Panc1 (cell line): ENCODE results near the gene FAM200B. TPM values are rescaled to one million over a fixed set of nuclear protein-coding genes. Genes with fewer than 3 reads are reported as not detected.

Experiments
- ATAC-seq: fragments of 200-7000 bp; cut with Tn5 transposase; 2 replicates; pipeline ENCODE4 v1.9.1; 2020; ENCODE audit warnings: mild to moderate bottlenecking, moderate library complexity
- BruUV-seq: library from RNA; stranded (reverse); fragments of 400-500 nt; replicated peaks from 2 replicates; lab custom pipeline; 2021; lab: Mats Ljungman, UMichigan
- CTCF ChIA-PET: fragments of 300-600 bp; sonication (Branson Sonifier 250); formaldehyde crosslinking; loops from one replicate; lab custom pipeline; 2022; ENCODE audit warnings: antibody characterized with exemption; lab: Charles Lee
- POLR2A ChIA-PET: fragments of 300-600 bp; sonication (Branson Sonifier 250); formaldehyde crosslinking; loops from one replicate; lab custom pipeline; 2022; ENCODE audit warnings: antibody characterized with exemption; lab: Charles Lee
- DNase-seq: peaks from one replicate; pipeline ENCODE4 v3.0.0-alpha.2; 2010; ENCODE audit warnings: low read depth, low spot score
- H3K27ac ChIP-seq: 2 replicates; pipeline ENCODE4 v1.5.1; 2011; ENCODE audit warnings: mild to moderate bottlenecking, low read length, inconsistent platforms
- H3K27me3 ChIP-seq: fragments of 200-500 bp; sonication (Bioruptor generic); 2 replicates; pipeline ENCODE4 v1.6.0; 2014; ENCODE audit warnings: low read length, inconsistent platforms; ENCODE audit not compliant: control insufficient read depth, insufficient read depth
- H3K36me3 ChIP-seq: fragments of 200-500 bp; sonication (Bioruptor generic); 2 replicates; pipeline ENCODE4 v1.5.1; 2014; ENCODE audit warnings: inconsistent platforms, mild to moderate bottlenecking, low read length, moderate library complexity; ENCODE audit not compliant: control insufficient read depth, insufficient read depth
- H3K4me1 ChIP-seq: 2 replicates; pipeline ENCODE4 v1.5.1; 2011; ENCODE audit warnings: inconsistent platforms, mild to moderate bottlenecking, low read length, moderate library complexity; ENCODE audit not compliant: control insufficient read depth, insufficient read depth
- H3K4me3 ChIP-seq, 2 experiments: 2 replicates each; pipeline ENCODE4 v1.5.1; 2011 to 2012; ENCODE audit warnings: low read depth in 2 of 2, low read length in 2 of 2, mild to moderate bottlenecking in 2 of 2, inconsistent platforms in 1 of 2, moderate library complexity in 1 of 2
- H3K9me3 ChIP-seq: fragments of 200-500 bp; sonication (Bioruptor generic); 2 replicates; pipeline ENCODE4 v1.5.1; 2014; ENCODE audit warnings: low read depth, mild to moderate bottlenecking, inconsistent platforms, low read length, moderate library complexity; ENCODE audit not compliant: control insufficient read depth, insufficient read depth
- POLR2AphosphoS5 ChIP-seq: IDR thresholded peaks from 2 replicates; pipeline ENCODE4 v1.6.1; 2012; ENCODE audit warnings: mild to moderate bottlenecking, low read depth, low read length, moderate library complexity
- SIN3A ChIP-seq: IDR thresholded peaks from 2 replicates; pipeline ENCODE4 v1.6.1; 2012; ENCODE audit warnings: low read depth, mild to moderate bottlenecking, low read length, moderate library complexity, borderline replicate concordance; ENCODE audit not compliant: insufficient read depth
- TCF7L2 ChIP-seq: IDR thresholded peaks from 2 replicates; pipeline ENCODE4 v1.6.1; 2011; ENCODE audit warnings: mild to moderate bottlenecking, low read depth, low read length, inconsistent platforms
- in situ Hi-C: cut with HindIII; loops from 2 replicates; pipeline ENCODE4 v1.10.0; 2016; ENCODE audit warnings: low sequenced_read_pairs, low pct_unique_long_range_greater_than_20kb
- intact Hi-C: fragments of 100-400 bp; cut with micrococcal nuclease; formaldehyde crosslinking; loops from one replicate; pipeline ENCODE4 v1.10.0; 2022; ENCODE audit not compliant: unreplicated experiment
- total RNA-seq: library from RNA; stranded (reverse); gene quantifications from one replicate; pipeline ENCODE4 v1.2.1, GENCODE V29; 2021; ENCODE audit not compliant: unreplicated experiment
- TF ChIP-seq, protein P1 (sequence below): fragments of 450-650 bp; IDR thresholded peaks from 2 replicates; pipeline ENCODE4 v1.5.1; 2017; ENCODE audit warnings: mild to moderate bottlenecking
- TF ChIP-seq, protein P2 (sequence below), 2 experiments: IDR thresholded peaks; 2 replicates each; pipeline ENCODE4 v1.6.1; 2011 to 2012; ENCODE audit warnings: low read depth in 2 of 2, control low read depth in 1 of 2, low read length in 1 of 2, mild to moderate bottlenecking in 1 of 2, moderate library complexity in 1 of 2; ENCODE audit not compliant: insufficient read depth in 1 of 2

Gene FAM200B
- total RNA-seq, 1 experiment from 2014 or later = 15.2 TPM

DNA sequence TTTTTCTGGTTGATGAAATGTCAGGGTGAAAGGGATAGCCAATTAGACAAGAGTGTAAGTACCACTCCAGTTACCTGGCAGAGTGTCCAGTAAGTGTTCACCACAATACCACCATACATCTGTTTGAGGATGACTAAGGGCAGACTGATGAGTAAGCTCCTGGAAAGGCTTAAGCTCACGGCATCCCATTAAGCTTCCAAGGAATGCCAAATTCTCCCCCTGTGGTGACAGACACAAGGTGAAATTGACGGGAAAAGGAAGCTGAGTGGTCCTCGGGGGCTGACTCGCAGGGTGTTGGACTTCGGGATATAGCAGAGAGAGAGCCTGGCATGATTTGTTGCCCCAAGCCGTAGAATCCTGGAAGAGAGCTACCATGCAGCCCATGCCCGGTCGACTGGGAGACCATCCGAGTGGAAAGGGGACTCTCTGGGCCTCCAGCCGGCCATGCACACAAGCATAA lies 13.6 kb downstream of the FAM200B start:
- no peaks in the 10 kb centered on the region for H3K4me1 ChIP-seq
- H3K4me3 ChIP-seq = no peak overlapping the region
- in situ Hi-C loops = no loop called here
- CTCF ChIA-PET = no interaction called here
- H3K27ac ChIP-seq = no peak overlapping the region
- no peaks in the 10 kb centered on the region for H3K9me3 ChIP-seq
- no peaks in the 10 kb centered on the region for H3K27me3 ChIP-seq
- no peak for DNase-seq
- POLR2A ChIA-PET = interaction anchor here (0.6 kb wide), 1 partner anchor 48 kb away, joined by 4 read pairs; no protein-coding TSS in a partner anchor
- intact Hi-C loops = no loop called here
- ATAC-seq = peak; percentile 84
- TF ChIP-seq, protein P1, sequence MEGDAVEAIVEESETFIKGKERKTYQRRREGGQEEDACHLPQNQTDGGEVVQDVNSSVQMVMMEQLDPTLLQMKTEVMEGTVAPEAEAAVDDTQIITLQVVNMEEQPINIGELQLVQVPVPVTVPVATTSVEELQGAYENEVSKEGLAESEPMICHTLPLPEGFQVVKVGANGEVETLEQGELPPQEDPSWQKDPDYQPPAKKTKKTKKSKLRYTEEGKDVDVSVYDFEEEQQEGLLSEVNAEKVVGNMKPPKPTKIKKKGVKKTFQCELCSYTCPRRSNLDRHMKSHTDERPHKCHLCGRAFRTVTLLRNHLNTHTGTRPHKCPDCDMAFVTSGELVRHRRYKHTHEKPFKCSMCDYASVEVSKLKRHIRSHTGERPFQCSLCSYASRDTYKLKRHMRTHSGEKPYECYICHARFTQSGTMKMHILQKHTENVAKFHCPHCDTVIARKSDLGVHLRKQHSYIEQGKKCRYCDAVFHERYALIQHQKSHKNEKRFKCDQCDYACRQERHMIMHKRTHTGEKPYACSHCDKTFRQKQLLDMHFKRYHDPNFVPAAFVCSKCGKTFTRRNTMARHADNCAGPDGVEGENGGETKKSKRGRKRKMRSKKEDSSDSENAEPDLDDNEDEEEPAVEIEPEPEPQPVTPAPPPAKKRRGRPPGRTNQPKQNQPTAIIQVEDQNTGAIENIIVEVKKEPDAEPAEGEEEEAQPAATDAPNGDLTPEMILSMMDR = no peak
- no peak for TF ChIP-seq TCF7L2
- TF ChIP-seq SIN3A = no peak
- TF ChIP-seq POLR2AphosphoS5 = no peak
- TF ChIP-seq, protein P2, sequence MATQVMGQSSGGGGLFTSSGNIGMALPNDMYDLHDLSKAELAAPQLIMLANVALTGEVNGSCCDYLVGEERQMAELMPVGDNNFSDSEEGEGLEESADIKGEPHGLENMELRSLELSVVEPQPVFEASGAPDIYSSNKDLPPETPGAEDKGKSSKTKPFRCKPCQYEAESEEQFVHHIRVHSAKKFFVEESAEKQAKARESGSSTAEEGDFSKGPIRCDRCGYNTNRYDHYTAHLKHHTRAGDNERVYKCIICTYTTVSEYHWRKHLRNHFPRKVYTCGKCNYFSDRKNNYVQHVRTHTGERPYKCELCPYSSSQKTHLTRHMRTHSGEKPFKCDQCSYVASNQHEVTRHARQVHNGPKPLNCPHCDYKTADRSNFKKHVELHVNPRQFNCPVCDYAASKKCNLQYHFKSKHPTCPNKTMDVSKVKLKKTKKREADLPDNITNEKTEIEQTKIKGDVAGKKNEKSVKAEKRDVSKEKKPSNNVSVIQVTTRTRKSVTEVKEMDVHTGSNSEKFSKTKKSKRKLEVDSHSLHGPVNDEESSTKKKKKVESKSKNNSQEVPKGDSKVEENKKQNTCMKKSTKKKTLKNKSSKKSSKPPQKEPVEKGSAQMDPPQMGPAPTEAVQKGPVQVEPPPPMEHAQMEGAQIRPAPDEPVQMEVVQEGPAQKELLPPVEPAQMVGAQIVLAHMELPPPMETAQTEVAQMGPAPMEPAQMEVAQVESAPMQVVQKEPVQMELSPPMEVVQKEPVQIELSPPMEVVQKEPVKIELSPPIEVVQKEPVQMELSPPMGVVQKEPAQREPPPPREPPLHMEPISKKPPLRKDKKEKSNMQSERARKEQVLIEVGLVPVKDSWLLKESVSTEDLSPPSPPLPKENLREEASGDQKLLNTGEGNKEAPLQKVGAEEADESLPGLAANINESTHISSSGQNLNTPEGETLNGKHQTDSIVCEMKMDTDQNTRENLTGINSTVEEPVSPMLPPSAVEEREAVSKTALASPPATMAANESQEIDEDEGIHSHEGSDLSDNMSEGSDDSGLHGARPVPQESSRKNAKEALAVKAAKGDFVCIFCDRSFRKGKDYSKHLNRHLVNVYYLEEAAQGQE (IDR thresholded peaks at IDR 0.05; ENCODE audit: insufficient read depth in 1 of 2, low read depth in 2 of 2, low read length in 1 of 2) = no peak
- BruUV-seq = no TSS peak
- no peaks in the 10 kb centered on the region for H3K36me3 ChIP-seq

DNA sequence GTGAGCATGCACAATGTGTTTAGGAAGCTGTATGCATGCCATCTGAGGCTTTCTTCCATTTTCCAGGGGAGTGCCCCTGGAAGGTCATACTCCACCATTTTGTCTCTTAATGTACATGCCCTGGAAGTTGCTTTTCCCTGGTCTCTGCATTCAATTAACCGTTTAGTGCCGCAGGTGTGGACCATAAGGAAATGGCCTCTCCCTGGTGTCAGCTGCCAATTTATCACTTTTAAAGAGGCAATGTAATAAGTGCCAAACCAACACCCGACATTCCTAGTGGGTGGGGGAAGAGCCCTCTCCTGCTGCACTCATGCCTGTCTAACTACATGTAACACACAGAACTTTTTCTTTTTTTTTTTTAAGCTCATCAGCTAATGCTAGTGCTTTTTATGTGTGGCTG lies 14.1 kb downstream of the FAM200B start:
- ATAC-seq (no peak), DNase-seq (no peak)
- Histone ChIP-seq H3K4me1 (no peaks in the 10 kb centered on the region), H3K27me3 (no peaks in the 10 kb centered on the region), H3K4me3 (no peak overlapping the region), H3K27ac (no peak overlapping the region), H3K9me3 (no peaks in the 10 kb centered on the region), H3K36me3 (no peaks in the 10 kb centered on the region)
- no TSS peak for BruUV-seq
- in situ Hi-C loops (no loop called here), intact Hi-C loops (no loop called here)
- ChIA-PET CTCF (no interaction called here), POLR2A (no interaction called here)
- TF ChIP-seq POLR2AphosphoS5 (no peak), TCF7L2 (no peak), SIN3A (no peak)
- TF ChIP-seq, protein P2 (IDR thresholded peaks at IDR 0.05; ENCODE audit: insufficient read depth in 1 of 2, low read depth in 2 of 2, low read length in 1 of 2) = no peak
- TF ChIP-seq, protein P1 = no peak
